HepG2 (cell line): ENCODE results near the gene SMYD4. TPM values are rescaled to one million over a fixed set of nuclear protein-coding genes. Genes with fewer than 3 reads are reported as not detected.
A peak's percentile ranks its signal among the peaks of the same experiment; 100 is the strongest.

Experiments
- BCL3 ChIP-seq: sonication (generic); formaldehyde crosslinking; IDR thresholded peaks from 2 replicates; pipeline ENCODE4 v1.5.1; 2020; ENCODE audit warnings: mild to moderate bottlenecking, missing genetic modification reagents, moderate library complexity
- CENPX ChIP-seq: sonication (generic); formaldehyde crosslinking; IDR thresholded peaks from 2 replicates; pipeline ENCODE4 v1.9.0; 2021; ENCODE audit warnings: mild to moderate bottlenecking, missing genetic modification reagents, moderate library complexity
- HOXA3 ChIP-seq: sonication (generic); formaldehyde crosslinking; IDR thresholded peaks from 2 replicates; pipeline ENCODE4 v1.5.0; 2020; ENCODE audit warnings: missing genetic modification reagents
- MAFF ChIP-seq: IDR thresholded peaks from 2 replicates; pipeline ENCODE4 v1.6.1; 2011; ENCODE audit warnings: low read depth, low read length, improper control_type of control experiment
- NR2F1 ChIP-seq, 2 experiments: fragments of 450-650 bp in 1 of 2; formaldehyde crosslinking in 1 of 2; IDR thresholded peaks; 2 replicates each; pipeline versions ENCODE4 v1.5.0 to v1.6.1; 2016 to 2020; ENCODE audit warnings: mild to moderate bottlenecking in 1 of 2, missing compliant biosample characterization in 1 of 2, missing genetic modification reagents in 1 of 2, moderate library complexity in 1 of 2
- PAXIP1 ChIP-seq: sonication (generic); formaldehyde crosslinking; conservative IDR thresholded peaks from 2 replicates; pipeline ENCODE4 v1.4.0; 2020; ENCODE audit warnings: mild to moderate bottlenecking, missing genetic modification reagents, moderate library complexity
- PHF21A ChIP-seq: sonication (generic); formaldehyde crosslinking; IDR thresholded peaks from 2 replicates; pipeline ENCODE4 v1.5.0; 2020; ENCODE audit warnings: mild to moderate bottlenecking, missing genetic modification reagents
- SNAI1 ChIP-seq: sonication (generic); formaldehyde crosslinking; IDR thresholded peaks from 2 replicates; pipeline ENCODE4 v1.5.0; 2020; ENCODE audit warnings: mild to moderate bottlenecking, missing genetic modification reagents, borderline replicate concordance
- SP5 ChIP-seq: IDR thresholded peaks from 2 replicates; pipeline ENCODE4 v1.6.1; 2016; ENCODE audit warnings: low read depth, borderline replicate concordance
- TARDBP ChIP-seq: sonication (generic); formaldehyde crosslinking; IDR thresholded peaks from 2 replicates; pipeline ENCODE4 v1.8.0; 2022; ENCODE audit warnings: mild to moderate bottlenecking, missing genetic modification reagents
- TCF12 ChIP-seq, 2 experiments: fragments of 450-650 bp in 1 of 2; sonication (generic) in 1 of 2; formaldehyde crosslinking in 1 of 2; IDR thresholded peaks; 2 replicates each; pipeline versions ENCODE4 v1.6.1 to v1.8.0; 2017 to 2022; ENCODE audit warnings: antibody characterized with exemption in 1 of 2, mild to moderate bottlenecking in 1 of 2, missing genetic modification reagents in 1 of 2, moderate library complexity in 1 of 2
- TEAD2 ChIP-seq: sonication (generic); formaldehyde crosslinking; IDR thresholded peaks from 2 replicates; pipeline ENCODE4 v1.9.0; 2021; ENCODE audit warnings: missing genetic modification reagents
- THRA ChIP-seq: sonication (generic); formaldehyde crosslinking; IDR thresholded peaks from 2 replicates; pipeline ENCODE4 v1.4.0; 2020; ENCODE audit warnings: missing genetic modification reagents, borderline replicate concordance
- ZNF766 ChIP-seq: sonication (generic); formaldehyde crosslinking; IDR thresholded peaks from 2 replicates; pipeline ENCODE4 v1.5.0; 2020; ENCODE audit warnings: missing genetic modification reagents, borderline replicate concordance
- polyA plus RNA-seq, 8 experiments: library from polyadenylated mRNA; depleted of rRNA in 3 of 8; stranded (reverse) in 7 of 8; unstranded in 1 of 8; fragments of >200 nt; fragmentation: Illumina TruSeq in 4 of 8; extraction: Trizol in 4 of 8; gene quantifications; 2 replicates each; pipeline versions ENCODE4 v1.2.1 to v1.2.3, GENCODE V29; 2011 to 2016; ENCODE audit warnings: low read depth in 4 of 8, missing spikeins in 1 of 8, mixed read lengths in 1 of 8; ENCODE audit not compliant: insufficient read depth in 1 of 8
- total RNA-seq, 5 experiments: library from RNA; depleted of rRNA; stranded (reverse); fragments of >200 nt; fragmentation: Illumina TruSeq; extraction: Trizol; gene quantifications; 2 replicates each; pipeline ENCODE4 v1.2.3, GENCODE V29; 2016; ENCODE audit warnings: low read depth in 1 of 5
- TF ChIP-seq, protein P1 (sequence below): sonication (generic); formaldehyde crosslinking; IDR thresholded peaks from 2 replicates; pipeline ENCODE4 v1.4.0; 2020; ENCODE audit warnings: missing genetic modification reagents

Gene SMYD4
- total and polyA plus RNA-seq, 2 of the 13 experiments (the other 11 are each of a cell fraction or from before 2014, with no cell fraction given) = 7.4 to 11.3 TPM

GRCh38 chr17:1769822-1770477 is 59.8 kb downstream of the SMYD4 start (continued):
- TF ChIP-seq THRA (CRISPR knock-in tag) = peak; percentile 92; the same call in 1 of the 2 replicates
- TF ChIP-seq TEAD2 (CRISPR knock-in tag) = no peak
- no peak for TF ChIP-seq CENPX (CRISPR knock-in tag)
- TF ChIP-seq SNAI1 (CRISPR knock-in tag) = 0 out of 2 replicates have a peak, but pooled peaks have one; percentile 10
- TF ChIP-seq TCF12 (IDR thresholded peaks at IDR 0.05) = no peak
- TF ChIP-seq TCF12 (CRISPR knock-in tag; IDR thresholded peaks at IDR 0.05) = peak; percentile 64; the same call in 1 of the 2 replicates
- no peak for TF ChIP-seq BCL3 (CRISPR knock-in tag)
- TF ChIP-seq TARDBP (CRISPR knock-in tag) = peak; percentile 57; the same call in 1 of the 2 replicates
- TF ChIP-seq NR2F1 (CRISPR knock-in tag; IDR thresholded peaks at IDR 0.05) = peak in 1 of 2 experiments; percentile 47; a peak in 1 of 4 replicates
- peak; percentile 77 for TF ChIP-seq PAXIP1 (CRISPR knock-in tag)
- peak; percentile 66 for TF ChIP-seq SP5 (CRISPR knock-in tag)
- TF ChIP-seq PHF21A (CRISPR knock-in tag) = peak; percentile 89
- no peak for TF ChIP-seq MAFF
- TF ChIP-seq, protein P1, sequence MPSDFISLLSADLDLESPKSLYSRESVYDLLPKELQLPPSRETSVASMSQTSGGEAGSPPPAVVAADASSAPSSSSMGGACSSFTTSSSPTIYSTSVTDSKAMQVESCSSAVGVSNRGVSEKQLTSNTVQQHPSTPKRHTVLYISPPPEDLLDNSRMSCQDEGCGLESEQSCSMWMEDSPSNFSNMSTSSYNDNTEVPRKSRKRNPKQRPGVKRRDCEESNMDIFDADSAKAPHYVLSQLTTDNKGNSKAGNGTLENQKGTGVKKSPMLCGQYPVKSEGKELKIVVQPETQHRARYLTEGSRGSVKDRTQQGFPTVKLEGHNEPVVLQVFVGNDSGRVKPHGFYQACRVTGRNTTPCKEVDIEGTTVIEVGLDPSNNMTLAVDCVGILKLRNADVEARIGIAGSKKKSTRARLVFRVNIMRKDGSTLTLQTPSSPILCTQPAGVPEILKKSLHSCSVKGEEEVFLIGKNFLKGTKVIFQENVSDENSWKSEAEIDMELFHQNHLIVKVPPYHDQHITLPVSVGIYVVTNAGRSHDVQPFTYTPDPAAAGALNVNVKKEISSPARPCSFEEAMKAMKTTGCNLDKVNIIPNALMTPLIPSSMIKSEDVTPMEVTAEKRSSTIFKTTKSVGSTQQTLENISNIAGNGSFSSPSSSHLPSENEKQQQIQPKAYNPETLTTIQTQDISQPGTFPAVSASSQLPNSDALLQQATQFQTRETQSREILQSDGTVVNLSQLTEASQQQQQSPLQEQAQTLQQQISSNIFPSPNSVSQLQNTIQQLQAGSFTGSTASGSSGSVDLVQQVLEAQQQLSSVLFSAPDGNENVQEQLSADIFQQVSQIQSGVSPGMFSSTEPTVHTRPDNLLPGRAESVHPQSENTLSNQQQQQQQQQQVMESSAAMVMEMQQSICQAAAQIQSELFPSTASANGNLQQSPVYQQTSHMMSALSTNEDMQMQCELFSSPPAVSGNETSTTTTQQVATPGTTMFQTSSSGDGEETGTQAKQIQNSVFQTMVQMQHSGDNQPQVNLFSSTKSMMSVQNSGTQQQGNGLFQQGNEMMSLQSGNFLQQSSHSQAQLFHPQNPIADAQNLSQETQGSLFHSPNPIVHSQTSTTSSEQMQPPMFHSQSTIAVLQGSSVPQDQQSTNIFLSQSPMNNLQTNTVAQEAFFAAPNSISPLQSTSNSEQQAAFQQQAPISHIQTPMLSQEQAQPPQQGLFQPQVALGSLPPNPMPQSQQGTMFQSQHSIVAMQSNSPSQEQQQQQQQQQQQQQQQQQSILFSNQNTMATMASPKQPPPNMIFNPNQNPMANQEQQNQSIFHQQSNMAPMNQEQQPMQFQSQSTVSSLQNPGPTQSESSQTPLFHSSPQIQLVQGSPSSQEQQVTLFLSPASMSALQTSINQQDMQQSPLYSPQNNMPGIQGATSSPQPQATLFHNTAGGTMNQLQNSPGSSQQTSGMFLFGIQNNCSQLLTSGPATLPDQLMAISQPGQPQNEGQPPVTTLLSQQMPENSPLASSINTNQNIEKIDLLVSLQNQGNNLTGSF (CRISPR knock-in tag) = no peak
- TF ChIP-seq ZNF766 = no peak
- TF ChIP-seq HOXA3 (CRISPR knock-in tag) = peak; percentile 62
